ENCODE measurements around the gene HTR3B.
"Not testable (repeated sequence)": the region's sequence is repeated elsewhere in the genome, so short reads cannot be mapped to it uniquely, and the experiment has no call there.

The HTR3B gene

GRCh38 chr11:113881856-113882255, 22.7 kb upstream of the HTR3B start:
- no peak for DNase-seq (ENCODE audit: low read depth in 2 of 2)

GRCh38 chr11:113884361-113884836, 20.2 kb upstream of the HTR3B start:
- no peak for DNase-seq (ENCODE audit: low read depth in 2 of 2)

DNA sequence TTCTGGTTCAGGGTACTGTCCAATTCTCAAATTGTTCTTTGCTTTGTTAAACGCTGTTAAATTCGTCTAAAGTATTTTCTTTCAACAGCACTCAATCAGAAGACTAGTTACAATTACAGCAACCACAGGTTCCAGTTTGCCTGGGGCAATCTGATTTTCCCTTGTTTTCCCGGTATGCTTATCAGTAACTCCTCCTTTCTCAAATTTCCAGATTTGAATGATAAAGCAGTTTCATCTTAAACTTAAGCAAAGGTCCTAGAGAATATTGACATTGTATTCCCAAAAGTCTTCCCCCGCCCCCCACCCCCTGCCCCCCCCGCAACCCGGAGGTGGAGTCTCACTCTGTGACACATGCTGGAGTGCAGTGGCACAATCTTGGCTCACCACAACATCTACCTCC, 18.7 kb upstream of the HTR3B start:
- DNase-seq (ENCODE audit: low read depth in 2 of 2), result no peak

- DNase-seq (ENCODE audit: low read depth in 2 of 2), result no peak
Observed at GRCh38 chr11:113888848-113889247, 15.7 kb upstream of the HTR3B start.

GRCh38 chr11:113894421-113894996, 10.1 kb upstream of the HTR3B start:
- DNase-seq (ENCODE audit: low read depth in 2 of 2), result no peak

DNA sequence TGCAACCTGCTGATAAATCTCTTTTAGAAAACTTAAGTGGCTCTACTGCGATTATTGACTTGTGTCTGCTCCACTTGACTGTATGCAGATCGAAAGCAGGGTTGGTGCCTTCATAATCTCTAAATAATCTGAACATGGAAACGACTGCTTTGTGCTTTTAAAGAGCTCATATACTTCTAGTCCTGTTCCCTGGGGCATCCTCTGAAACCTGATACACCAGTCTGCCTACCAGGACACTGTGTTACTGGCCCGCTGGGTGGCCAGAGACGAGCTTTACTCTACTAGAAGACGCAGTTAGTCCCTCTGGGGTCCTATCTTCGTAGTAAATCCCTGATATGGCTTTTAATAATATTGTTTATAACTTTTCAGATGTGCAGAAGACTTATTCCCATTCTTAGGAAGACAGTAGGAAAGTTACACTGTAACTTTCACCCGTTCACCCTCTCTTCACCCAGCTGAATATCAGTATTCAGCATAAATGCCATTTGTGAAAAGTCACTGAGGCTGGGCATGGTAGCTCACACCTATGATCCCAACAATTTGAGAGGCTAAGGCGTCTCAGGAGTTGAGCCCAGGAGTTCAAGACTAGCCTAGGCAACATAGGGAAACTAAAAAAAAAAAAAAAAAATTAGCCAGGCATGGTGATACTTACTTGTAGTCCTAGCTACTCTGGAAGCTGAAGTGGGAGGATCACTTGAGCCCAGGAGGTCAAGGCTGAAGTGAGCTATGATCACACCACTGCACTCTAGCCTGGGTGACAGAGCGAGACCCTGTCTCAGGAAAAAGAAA, 9.0 kb upstream of the HTR3B start:
- DNase-seq (ENCODE audit: low read depth in 2 of 2), result no peak

DNA sequence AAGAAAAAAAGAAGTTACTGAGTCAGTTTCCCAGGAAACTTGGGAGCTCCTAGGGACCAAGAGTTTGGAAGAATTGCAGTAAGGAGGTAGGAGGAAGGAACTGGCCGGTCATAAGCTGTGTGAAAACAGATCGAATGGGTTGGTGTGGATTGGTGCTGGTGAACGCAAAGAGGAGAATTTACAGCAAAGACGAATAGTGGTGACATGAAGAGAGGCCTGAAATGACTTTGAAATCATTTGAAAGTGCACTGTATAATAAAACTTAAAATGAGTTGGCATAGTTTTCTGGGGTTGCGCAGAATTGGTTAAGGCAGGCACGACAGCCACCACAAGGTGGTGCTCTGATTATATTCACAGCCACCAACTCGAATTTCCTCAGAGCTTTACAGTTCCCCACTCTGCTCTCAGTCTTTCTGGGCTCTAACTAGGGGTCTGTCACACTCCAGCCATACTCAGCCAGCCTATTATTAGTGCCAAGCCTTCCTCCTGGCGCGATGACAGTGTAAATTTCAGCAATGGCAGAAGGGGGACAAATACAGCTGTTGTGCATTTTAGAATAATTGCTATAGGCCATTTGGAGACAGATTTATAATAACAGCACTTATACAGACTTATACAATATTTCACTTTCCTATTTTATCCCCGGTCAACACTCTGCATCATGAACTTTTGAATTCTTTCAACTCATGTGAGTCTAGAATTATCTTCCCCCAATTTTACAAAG, 8.3 kb upstream of the HTR3B start:
- DNase-seq (ENCODE audit: low read depth in 2 of 2), result peak in 1 of 2 donors; percentile 9

GRCh38 chr11:113901141-113901540, 3.5 kb upstream of the HTR3B start:
- no peak for DNase-seq (ENCODE audit: low read depth in 2 of 2)

DNA sequence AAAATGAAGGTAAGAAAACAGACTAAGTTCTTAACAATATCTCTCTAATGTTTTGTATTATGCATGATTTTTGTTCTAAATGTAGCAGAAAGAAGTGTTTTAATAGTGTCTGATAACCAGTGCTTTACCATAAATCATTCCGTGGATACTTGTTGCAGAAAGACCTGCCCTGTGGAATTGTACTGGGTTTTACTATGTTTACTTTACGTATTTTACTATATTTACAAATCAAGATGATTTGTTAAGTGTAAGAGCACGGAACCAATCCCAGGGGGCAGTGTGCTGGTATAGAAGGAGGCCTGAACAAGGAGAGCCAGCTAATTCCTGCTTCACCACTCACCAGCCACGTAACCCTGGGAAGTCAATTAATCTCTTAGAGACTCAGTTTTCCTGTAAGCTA, 1.4 kb downstream of the HTR3B start:
- no peak for DNase-seq (ENCODE audit: low read depth in 2 of 2)

- DNase-seq (ENCODE audit: low read depth in 2 of 2), result no peak
Observed at GRCh38 chr11:113906516-113906915, 1.9 kb downstream of the HTR3B start.

- DNase-seq (ENCODE audit: low read depth in 2 of 2), result no peak
Observed at GRCh38 chr11:113907152-113907551, 2.6 kb downstream of the HTR3B start.

DNA sequence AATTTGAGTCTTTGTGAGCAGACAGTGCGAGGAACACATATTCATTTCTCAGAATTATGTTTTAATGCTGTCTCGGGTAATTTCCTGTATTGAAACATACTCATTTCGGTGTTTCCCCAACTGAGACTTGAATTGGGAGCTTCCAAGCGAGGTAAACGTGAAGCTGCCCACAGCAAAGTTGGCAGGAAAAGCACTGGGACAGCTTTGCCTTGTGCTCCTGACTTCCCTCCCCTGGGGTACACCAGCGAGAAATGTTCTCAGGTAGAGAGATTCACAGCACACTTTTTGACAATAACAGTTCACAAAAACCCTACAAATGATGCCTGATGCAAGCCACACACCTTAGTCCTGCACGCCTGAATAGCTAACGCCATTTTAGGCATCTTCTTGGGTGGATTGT, 3.1 kb downstream of the HTR3B start:
- no peak for DNase-seq (ENCODE audit: low read depth in 2 of 2)

DNA sequence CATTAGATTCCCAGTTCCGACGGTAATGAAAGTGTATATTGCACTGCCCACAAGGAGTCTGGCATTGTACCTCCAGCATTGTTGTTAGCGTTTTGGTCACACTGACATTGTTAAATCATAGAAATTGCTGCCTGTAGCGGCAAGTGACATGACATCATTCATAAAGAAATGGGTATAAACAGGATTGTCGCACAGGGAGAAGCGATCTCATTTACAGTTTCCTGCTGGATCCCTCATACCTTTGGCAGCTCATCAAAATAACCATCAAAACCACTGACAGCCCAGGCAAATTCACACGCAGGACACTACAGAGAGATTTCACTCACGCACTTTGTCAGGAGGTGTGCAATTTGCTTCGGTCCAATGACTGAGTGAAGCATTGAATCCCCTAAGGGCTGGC, 3.5 kb downstream of the HTR3B start:
- DNase-seq (ENCODE audit: low read depth in 2 of 2), result no peak

DNA sequence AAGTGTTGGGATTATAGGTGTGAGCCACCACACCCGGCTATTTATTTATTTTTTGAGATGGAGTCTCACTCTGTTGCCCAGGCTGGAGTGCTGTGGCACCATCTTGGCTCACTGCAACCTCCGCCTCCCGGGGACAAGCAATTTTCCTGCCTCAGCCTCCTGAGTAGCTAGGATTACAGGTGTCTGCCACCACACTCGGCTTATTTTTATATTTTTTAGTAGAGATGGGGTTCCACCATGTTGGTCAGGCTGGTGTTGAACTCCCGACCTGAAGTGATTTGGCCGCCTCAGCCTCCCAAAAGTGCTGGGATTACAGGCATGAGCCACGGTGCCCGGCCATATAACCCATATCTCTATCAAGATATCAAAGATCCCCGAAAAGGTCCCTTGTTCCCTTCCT, 6.9 kb downstream of the HTR3B start:
- not testable (repeated sequence) for DNase-seq (ENCODE audit: low read depth in 2 of 2)

- DNase-seq (ENCODE audit: low read depth in 2 of 2), result no peak
Observed at GRCh38 chr11:113923572-113923971, 19.0 kb downstream of the HTR3B start.

DNA sequence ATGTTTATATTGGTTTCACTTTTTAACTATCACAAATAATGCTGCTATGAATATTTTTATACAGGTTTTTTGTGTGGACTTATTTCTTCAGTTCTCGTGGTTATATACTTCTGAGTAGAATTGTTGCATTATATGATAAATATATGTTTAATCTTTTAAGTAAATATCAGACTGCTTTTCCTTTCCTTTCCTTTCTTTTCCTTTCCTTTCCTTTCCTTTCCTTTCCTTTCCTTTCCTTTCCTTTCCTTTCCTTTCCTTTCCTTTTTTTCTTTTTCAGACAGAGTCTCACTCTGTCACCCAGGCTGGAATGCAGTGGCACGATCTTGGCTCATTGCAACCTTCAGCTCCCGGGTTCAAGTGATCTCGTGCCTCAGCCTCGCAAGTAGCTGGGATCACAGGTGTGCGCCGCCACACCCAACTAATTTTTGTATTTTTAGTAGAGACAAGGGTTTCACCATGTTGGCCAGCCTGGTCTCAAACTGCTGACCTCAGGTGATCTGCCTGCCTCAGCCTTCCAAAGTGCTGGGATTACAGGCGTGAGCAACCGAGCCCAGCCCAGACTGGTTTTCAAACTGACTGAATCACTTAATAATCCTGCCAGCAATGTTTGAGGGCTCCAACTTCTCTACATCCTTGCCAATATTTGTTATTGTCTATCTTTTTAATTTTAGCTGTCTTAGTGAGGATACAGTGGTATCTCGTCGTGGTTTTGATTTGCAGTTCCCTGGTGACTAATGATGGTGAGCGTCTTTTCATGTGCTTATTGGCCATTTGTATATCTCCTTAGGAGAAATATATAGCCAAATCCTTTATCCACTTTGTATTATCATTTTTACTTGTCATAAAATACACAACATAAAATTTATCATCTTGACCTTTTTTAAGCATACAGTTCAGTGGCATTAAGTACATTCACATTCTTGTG, 21.9 kb downstream of the HTR3B start:
- DNase-seq (ENCODE audit: low read depth in 2 of 2), result no peak

- no peak for DNase-seq (ENCODE audit: low read depth in 2 of 2)
Observed at GRCh38 chr11:113928311-113928710, 23.7 kb downstream of the HTR3B start.

GRCh38 chr11:113932788-113933187, 28.2 kb downstream of the HTR3B start:
- DNase-seq (ENCODE audit: low read depth in 2 of 2), result no peak

GRCh38 chr11:113934193-113934592, 29.6 kb downstream of the HTR3B start:
- DNase-seq (ENCODE audit: low read depth in 2 of 2), result not testable (repeated sequence)

DNA sequence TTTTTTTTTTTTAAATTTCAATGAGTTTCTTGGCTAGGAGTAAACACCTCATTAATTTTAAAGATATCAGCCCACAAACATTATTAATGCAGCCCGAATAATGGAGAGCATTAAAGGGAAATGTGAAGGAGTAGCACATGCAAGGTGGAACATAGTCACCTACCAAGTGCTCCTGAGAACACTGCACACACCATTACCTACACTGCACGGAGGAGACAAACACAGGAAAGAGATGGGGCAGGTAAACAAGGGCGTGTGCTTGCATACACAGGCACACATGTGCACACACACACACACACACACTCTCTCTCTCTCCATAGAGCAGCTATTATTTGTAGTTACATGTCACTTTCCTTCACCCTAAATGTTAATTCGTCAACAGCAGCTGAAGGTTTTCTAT, 30.2 kb downstream of the HTR3B start:
- DNase-seq (ENCODE audit: low read depth in 2 of 2), result no peak

GRCh38 chr11:113935858-113936257, 31.3 kb downstream of the HTR3B start:
- DNase-seq (ENCODE audit: low read depth in 2 of 2), result no peak

GRCh38 chr11:113937918-113938317, 33.3 kb downstream of the HTR3B start:
- DNase-seq (ENCODE audit: low read depth in 2 of 2), result no peak
